ENCODE measurements around the gene SMOC2. TPM values are rescaled to one million over a fixed set of nuclear protein-coding genes. Genes with fewer than 3 reads are reported as not detected.

SMOC2 gene
- polyA plus RNA-seq, 1 of the 3 experiments (the other 2 are of a cell fraction): not detected

DNA sequence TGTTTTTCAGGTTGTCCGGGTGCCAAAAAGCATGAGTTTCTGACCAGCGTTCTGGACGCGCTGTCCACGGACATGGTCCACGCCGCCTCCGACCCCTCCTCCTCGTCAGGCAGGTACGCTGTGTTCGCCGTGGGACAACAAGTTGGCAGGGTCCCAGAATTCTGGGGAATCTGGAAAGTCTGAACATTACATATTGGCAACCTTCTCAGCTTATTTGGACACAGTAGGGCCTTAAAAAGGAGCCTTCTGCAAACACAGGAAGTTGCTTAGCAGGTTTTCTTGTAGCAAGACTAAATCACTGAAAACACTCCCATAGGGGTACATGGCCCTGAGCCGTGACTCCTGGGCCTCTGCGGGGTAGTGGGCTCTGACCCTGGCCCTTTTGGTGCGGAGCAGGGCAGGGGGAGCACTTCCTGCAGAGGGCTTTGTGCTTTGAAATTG is 209.7 kb downstream of the SMOC2 start:
- ChIA-PET POLR2A (no interaction called here), CTCF (interaction anchor here (1.0 kb wide), 1 partner anchor 60 kb away, joined by 4 read pairs; no protein-coding TSS in a partner anchor)
- TF ChIP-seq ELF1 (IDR thresholded peaks at IDR 0.05) (no peak), POLR2AphosphoS5 (IDR thresholded peaks at IDR 0.05; ENCODE audit: low read depth, low read length) (no peak), NRF1 (IDR thresholded peaks at IDR 0.05; ENCODE audit: low read depth, low read length) (no peak), SMC3 (IDR thresholded peaks at IDR 0.05; ENCODE audit: low read depth, low read length) (no peak), TCF12 (IDR thresholded peaks at IDR 0.05) (no peak), GATA2 (CRISPR knock-in tag; IDR thresholded peaks at IDR 0.05) (no peak), TAF1 (IDR thresholded peaks at IDR 0.05; ENCODE audit: borderline replicate concordance, low read depth, low read length) (no peak), FOSL2 (IDR thresholded peaks at IDR 0.05; ENCODE audit: borderline replicate concordance, low read depth) (no peak), RAD21 (IDR thresholded peaks at IDR 0.05; ENCODE audit: low read length) (no peak), CHD2 (IDR thresholded peaks at IDR 0.05; ENCODE audit: low read length, partially characterized antibody) (no peak), YY1 (IDR thresholded peaks at IDR 0.05; ENCODE audit: low read depth) (no peak), MEF2A (IDR thresholded peaks at IDR 0.05; ENCODE audit: borderline replicate concordance, low read depth) (no peak), EP300 (IDR thresholded peaks at IDR 0.05; ENCODE audit: borderline replicate concordance in 1 of 2, low read depth in 1 of 2, low read length in 1 of 2) (no peak), FOXM1 (IDR thresholded peaks at IDR 0.05; ENCODE audit: low read depth) (no peak)
- TF ChIP-seq, protein P1, sequence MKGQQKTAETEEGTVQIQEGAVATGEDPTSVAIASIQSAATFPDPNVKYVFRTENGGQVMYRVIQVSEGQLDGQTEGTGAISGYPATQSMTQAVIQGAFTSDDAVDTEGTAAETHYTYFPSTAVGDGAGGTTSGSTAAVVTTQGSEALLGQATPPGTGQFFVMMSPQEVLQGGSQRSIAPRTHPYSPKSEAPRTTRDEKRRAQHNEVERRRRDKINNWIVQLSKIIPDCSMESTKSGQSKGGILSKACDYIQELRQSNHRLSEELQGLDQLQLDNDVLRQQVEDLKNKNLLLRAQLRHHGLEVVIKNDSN (IDR thresholded peaks at IDR 0.05; ENCODE audit: borderline replicate concordance, low read depth): no peak
- TF ChIP-seq, protein P2, sequence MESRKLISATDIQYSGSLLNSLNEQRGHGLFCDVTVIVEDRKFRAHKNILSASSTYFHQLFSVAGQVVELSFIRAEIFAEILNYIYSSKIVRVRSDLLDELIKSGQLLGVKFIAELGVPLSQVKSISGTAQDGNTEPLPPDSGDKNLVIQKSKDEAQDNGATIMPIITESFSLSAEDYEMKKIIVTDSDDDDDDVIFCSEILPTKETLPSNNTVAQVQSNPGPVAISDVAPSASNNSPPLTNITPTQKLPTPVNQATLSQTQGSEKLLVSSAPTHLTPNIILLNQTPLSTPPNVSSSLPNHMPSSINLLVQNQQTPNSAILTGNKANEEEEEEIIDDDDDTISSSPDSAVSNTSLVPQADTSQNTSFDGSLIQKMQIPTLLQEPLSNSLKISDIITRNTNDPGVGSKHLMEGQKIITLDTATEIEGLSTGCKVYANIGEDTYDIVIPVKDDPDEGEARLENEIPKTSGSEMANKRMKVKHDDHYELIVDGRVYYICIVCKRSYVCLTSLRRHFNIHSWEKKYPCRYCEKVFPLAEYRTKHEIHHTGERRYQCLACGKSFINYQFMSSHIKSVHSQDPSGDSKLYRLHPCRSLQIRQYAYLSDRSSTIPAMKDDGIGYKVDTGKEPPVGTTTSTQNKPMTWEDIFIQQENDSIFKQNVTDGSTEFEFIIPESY (IDR thresholded peaks at IDR 0.05; ENCODE audit: borderline replicate concordance, low read depth): no peak
- TF ChIP-seq, protein P3, sequence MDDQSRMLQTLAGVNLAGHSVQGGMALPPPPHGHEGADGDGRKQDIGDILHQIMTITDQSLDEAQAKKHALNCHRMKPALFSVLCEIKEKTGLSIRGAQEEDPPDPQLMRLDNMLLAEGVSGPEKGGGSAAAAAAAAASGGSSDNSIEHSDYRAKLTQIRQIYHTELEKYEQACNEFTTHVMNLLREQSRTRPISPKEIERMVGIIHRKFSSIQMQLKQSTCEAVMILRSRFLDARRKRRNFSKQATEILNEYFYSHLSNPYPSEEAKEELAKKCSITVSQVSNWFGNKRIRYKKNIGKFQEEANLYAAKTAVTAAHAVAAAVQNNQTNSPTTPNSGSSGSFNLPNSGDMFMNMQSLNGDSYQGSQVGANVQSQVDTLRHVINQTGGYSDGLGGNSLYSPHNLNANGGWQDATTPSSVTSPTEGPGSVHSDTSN (IDR thresholded peaks at IDR 0.05): no peak
- TF ChIP-seq, protein P4, sequence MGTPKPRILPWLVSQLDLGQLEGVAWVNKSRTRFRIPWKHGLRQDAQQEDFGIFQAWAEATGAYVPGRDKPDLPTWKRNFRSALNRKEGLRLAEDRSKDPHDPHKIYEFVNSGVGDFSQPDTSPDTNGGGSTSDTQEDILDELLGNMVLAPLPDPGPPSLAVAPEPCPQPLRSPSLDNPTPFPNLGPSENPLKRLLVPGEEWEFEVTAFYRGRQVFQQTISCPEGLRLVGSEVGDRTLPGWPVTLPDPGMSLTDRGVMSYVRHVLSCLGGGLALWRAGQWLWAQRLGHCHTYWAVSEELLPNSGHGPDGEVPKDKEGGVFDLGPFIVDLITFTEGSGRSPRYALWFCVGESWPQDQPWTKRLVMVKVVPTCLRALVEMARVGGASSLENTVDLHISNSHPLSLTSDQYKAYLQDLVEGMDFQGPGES (IDR thresholded peaks at IDR 0.05; ENCODE audit: low read depth, low read length): no peak
- TF ChIP-seq, protein P5, sequence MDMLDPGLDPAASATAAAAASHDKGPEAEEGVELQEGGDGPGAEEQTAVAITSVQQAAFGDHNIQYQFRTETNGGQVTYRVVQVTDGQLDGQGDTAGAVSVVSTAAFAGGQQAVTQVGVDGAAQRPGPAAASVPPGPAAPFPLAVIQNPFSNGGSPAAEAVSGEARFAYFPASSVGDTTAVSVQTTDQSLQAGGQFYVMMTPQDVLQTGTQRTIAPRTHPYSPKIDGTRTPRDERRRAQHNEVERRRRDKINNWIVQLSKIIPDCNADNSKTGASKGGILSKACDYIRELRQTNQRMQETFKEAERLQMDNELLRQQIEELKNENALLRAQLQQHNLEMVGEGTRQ (IDR thresholded peaks at IDR 0.05; ENCODE audit: borderline replicate concordance, low read depth, low read length): no peak
- TF ChIP-seq, protein P6, sequence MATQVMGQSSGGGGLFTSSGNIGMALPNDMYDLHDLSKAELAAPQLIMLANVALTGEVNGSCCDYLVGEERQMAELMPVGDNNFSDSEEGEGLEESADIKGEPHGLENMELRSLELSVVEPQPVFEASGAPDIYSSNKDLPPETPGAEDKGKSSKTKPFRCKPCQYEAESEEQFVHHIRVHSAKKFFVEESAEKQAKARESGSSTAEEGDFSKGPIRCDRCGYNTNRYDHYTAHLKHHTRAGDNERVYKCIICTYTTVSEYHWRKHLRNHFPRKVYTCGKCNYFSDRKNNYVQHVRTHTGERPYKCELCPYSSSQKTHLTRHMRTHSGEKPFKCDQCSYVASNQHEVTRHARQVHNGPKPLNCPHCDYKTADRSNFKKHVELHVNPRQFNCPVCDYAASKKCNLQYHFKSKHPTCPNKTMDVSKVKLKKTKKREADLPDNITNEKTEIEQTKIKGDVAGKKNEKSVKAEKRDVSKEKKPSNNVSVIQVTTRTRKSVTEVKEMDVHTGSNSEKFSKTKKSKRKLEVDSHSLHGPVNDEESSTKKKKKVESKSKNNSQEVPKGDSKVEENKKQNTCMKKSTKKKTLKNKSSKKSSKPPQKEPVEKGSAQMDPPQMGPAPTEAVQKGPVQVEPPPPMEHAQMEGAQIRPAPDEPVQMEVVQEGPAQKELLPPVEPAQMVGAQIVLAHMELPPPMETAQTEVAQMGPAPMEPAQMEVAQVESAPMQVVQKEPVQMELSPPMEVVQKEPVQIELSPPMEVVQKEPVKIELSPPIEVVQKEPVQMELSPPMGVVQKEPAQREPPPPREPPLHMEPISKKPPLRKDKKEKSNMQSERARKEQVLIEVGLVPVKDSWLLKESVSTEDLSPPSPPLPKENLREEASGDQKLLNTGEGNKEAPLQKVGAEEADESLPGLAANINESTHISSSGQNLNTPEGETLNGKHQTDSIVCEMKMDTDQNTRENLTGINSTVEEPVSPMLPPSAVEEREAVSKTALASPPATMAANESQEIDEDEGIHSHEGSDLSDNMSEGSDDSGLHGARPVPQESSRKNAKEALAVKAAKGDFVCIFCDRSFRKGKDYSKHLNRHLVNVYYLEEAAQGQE (IDR thresholded peaks at IDR 0.05; ENCODE audit: low read depth, low read length): no peak
- WGBS (ENCODE audit: low lambda C conversion rate): 59% methylated on average over 15 of the region's 15 CpGs
- Histone ChIP-seq H3K9me2 (no peaks in the 10 kb centered on the region), H3K27me3 (ENCODE audit: insufficient read depth) (no peaks in the 10 kb centered on the region), H2AFZ (ENCODE audit: low read depth) (no peak overlapping the region), H3K4me3 (ENCODE audit: low read depth in 2 of 2, low read length in 1 of 2) (no peak overlapping the region), H3K4me2 (no peak overlapping the region), H3K9ac (no peak overlapping the region), H4K20me1 (ENCODE audit: insufficient read depth) (no peaks in the 10 kb centered on the region), H3K79me2 (ENCODE audit: insufficient read depth) (no peaks in the 10 kb centered on the region), H3K4me1 (ENCODE audit: control insufficient read depth in 1 of 2, insufficient read depth in 2 of 2, low read depth in 1 of 2, low read length in 1 of 2) (peaks cover 0 to 28% of the 10 kb centered on the region in 2 experiments; a peak in 1 of 4 replicates), H3K27ac (ENCODE audit: low read depth in 2 of 2, low read length in 1 of 2) (no peak overlapping the region), H3K9me3 (no peaks in the 10 kb centered on the region), H3F3A (replicated peaks; ENCODE audit: insufficient read depth) (no peaks in the 10 kb centered on the region), H3K36me3 (replicated peaks in 1 of 2; ENCODE audit: control insufficient read depth in 1 of 2, insufficient read depth in 2 of 2, low read length in 1 of 2) (no peaks in the 10 kb centered on the region)
- DNase-seq: no peak
